GM10847 (cell line): ENCODE measurements around the gene COL19A1.

Source experiments
- POLR2A ChIP-seq: IDR thresholded peaks from 2 replicates; pipeline ENCODE4 v1.6.1; 2011; ENCODE audit not compliant: insufficient read length; ENCODE audit errors: extremely low read depth

The COL19A1 gene

GRCh38 chr6:70151616-70152015 lies 285.3 kb downstream of the COL19A1 start:
- TF ChIP-seq POLR2A = no peak

- no peak for TF ChIP-seq POLR2A
Observed at GRCh38 chr6:70152786-70153185, 286.4 kb downstream of the COL19A1 start.

- TF ChIP-seq POLR2A = no peak
Observed at GRCh38 chr6:70157086-70157485, 290.7 kb downstream of the COL19A1 start.

GRCh38 chr6:70160276-70160675 lies 293.9 kb downstream of the COL19A1 start:
- no peak for TF ChIP-seq POLR2A

GRCh38 chr6:70162972-70163371 lies 296.6 kb downstream of the COL19A1 start:
- no peak for TF ChIP-seq POLR2A

- TF ChIP-seq POLR2A = no peak
Observed at GRCh38 chr6:70163795-70164194, 297.4 kb downstream of the COL19A1 start.

GRCh38 chr6:70164556-70164955 lies 298.2 kb downstream of the COL19A1 start:
- TF ChIP-seq POLR2A = no peak

- TF ChIP-seq POLR2A = no peak
Observed at GRCh38 chr6:70166088-70166958, 300.0 kb downstream of the COL19A1 start.

GRCh38 chr6:70168681-70169377 lies 302.5 kb downstream of the COL19A1 start:
- no peak for TF ChIP-seq POLR2A

GRCh38 chr6:70171236-70171635 lies 304.9 kb downstream of the COL19A1 start:
- TF ChIP-seq POLR2A = no peak

- no peak for TF ChIP-seq POLR2A
Observed at GRCh38 chr6:70172252-70172651, 305.9 kb downstream of the COL19A1 start.

- no peak for TF ChIP-seq POLR2A
Observed at GRCh38 chr6:70175770-70176169, 309.4 kb downstream of the COL19A1 start.

- TF ChIP-seq POLR2A = no peak
Observed at GRCh38 chr6:70176842-70177550, 310.6 kb downstream of the COL19A1 start.

- TF ChIP-seq POLR2A = no peak
Observed at GRCh38 chr6:70180183-70180900, 314.0 kb downstream of the COL19A1 start.

GRCh38 chr6:70180901-70181599 lies 314.7 kb downstream of the COL19A1 start:
- TF ChIP-seq POLR2A = no peak

GRCh38 chr6:70183538-70183937 lies 317.2 kb downstream of the COL19A1 start:
- no peak for TF ChIP-seq POLR2A
